Ammon's horn (tissue), 1 donor: ENCODE data around the gene APOL6.
"Not testable (repeated sequence)": the region's sequence is repeated elsewhere in the genome, so short reads cannot be mapped to it uniquely, and the experiment has no call there.

Experiments used
- DNase-seq: peaks from one replicate; pipeline ENCODE4 v3.0.0-alpha.2; 2016; ENCODE audit warnings: low spot score

APOL6 gene

GRCh38 chr22:35637254-35637653, 11.0 kb upstream of the APOL6 start:
- no peak for DNase-seq

GRCh38 chr22:35638001-35638400, 10.2 kb upstream of the APOL6 start:
- DNase-seq, result no peak

GRCh38 chr22:35638410-35638809, 9.8 kb upstream of the APOL6 start:
- DNase-seq, result peak; percentile 53

DNA sequence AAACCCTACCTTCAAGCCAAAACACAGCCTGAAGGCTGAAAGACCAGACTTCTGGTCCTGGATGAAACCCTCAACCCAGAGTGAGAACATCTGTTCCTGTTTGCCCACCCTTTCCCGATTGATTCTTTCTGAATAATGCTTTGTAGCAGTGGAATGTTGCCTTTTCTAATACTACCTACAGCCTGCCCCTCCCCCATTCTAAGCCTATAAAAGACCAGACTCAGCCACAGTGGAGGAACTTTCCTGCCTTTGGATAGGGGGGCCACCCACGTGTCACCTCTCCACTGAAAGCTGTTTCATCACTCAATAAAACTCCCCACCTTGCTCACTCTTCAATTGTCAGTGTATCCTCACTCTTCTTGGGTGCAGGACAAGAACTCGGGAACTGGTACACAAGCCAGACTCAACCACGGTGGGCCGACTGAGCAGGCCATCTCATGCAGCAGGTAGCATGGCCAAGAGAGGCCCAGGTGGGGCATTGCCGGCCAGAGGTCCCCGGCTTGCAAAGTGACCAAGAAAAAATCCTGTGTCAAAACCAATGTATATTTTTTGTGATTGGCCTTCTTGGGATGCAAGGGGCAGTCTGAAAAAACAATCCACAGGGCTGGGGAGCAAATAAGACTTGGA, 6.6 kb upstream of the APOL6 start:
- DNase-seq, result no peak

DNA sequence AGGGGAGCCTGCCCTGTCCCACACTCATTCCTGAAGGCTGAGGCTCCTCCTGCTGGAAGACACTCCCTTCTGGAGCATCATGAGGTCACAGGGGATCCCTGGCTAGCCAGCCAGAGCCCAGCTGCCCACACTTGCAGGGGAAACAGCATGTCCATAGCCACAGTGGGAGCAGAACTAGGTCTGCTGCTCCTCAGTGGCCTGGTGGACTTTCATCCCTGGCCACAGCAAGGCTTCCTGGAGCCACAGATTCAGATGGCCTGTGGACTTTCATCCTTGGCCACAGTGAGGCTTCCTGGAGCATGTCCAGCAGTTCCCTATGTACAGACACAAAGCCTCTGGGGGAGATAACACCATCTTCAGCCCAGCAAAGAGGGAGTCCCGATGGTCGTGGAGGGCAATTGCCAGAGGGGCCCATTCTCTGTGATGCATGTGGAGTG, 5.9 kb upstream of the APOL6 start:
- no peak for DNase-seq

DNA sequence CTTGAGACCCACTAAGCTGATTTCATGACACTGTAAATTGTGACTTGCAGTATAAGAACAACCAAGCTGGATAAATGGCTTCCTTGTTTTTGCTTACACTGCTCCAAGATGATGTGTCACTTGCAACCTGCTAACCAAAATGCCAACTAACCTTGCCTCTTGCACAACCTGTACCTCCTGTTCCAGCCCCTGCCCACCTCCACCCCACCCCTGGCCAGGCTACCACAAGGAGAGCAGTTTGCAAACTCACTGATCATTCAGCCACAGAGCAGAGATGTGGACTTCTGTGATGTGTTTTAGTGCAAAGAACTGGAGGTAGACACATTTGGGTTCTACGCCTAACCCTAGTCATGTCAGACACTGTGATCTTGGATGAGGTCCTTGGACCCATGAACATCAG, 4.3 kb upstream of the APOL6 start:
- no peak for DNase-seq

DNA sequence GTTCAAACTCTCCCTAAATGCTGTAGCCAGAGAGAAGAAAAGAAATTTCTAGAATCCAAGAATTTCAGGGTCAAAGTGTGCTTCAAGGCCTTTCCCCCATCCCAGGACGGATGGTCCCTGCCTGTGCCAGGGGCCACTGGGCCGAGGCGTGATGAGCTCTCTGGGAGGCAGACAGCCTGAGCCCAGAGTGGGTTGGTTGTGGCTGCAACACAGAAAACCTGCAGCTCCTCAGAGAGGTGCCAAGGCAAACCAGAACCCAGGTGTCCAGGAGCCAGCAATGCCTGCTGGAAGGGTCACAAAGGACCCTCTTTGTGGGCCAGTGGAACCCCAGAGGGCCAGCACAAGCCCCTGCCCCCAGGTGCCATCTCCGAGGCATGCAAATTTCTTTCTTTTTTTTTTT, 2.6 kb upstream of the APOL6 start:
- no peak for DNase-seq

- no peak for DNase-seq
Measured at GRCh38 chr22:35649026-35649553, 844 bp downstream of the APOL6 start.

DNA sequence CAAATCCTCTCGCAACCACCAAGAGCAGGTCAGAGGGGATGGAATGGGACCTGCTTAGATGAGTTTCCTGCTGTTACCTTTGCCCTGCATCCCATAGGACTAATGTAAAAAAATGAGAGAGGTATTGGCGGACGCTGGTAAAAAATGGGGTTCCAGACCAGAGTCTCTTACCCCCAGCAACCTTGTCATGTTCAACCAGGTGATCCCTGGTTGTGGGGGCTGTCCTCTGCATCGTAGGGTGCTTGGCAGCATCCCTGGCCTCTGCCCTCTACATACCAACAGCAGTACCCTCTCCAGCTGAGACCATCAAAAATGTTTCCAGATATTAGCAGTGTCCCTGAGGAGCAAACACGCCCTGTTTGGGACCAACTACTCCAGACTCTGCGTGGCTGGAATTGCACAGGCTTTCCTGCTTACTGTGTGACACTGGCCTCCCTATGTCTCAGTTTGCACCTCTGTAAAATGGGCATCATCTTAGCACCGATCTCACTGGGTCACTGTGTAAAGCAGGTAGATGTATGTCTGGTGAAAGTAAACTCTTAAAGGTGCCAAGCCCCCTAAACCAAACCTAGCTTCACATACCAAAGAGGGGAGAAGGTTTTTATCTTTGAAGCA, 1.5 kb downstream of the APOL6 start:
- no peak for DNase-seq

DNA sequence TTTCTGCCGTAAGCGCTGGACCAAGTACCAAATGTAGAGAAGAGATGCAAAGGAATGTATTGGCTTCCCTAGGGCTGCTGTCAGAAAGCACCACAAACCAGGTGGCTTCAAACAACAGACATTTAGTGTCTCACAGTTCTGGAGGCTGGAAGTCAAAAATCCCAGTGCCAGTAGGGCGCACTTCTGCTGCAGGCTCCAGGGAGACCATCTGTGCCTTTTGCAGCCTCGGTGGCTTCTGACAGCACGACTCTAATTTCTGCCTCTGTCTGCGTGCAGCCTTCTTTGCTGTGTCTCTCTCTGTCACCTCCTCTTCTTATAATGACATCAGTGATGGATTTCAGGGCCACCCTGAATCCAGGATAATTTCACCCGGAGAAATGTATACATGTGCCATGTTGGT, 2.8 kb downstream of the APOL6 start:
- DNase-seq, result no peak

DNA sequence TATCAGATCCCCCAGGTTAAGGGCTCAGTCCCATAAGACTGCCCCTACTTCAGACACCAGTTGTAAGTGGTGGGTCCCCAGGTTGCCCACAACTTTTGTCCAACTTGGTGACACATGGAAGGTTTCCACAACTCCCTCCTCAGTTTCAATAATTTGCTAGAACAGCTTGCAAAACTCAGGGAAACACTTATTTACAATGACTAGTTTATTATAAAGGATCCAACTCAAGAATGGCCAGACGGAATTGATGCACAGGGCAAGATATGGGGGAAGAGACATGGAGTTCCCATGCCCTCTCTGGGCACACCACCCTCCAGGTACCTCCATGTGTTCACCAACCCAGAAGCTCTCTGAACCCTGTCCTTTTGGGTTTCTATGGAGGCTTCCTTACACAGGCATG, 5.6 kb downstream of the APOL6 start:
- DNase-seq, result no peak

DNA sequence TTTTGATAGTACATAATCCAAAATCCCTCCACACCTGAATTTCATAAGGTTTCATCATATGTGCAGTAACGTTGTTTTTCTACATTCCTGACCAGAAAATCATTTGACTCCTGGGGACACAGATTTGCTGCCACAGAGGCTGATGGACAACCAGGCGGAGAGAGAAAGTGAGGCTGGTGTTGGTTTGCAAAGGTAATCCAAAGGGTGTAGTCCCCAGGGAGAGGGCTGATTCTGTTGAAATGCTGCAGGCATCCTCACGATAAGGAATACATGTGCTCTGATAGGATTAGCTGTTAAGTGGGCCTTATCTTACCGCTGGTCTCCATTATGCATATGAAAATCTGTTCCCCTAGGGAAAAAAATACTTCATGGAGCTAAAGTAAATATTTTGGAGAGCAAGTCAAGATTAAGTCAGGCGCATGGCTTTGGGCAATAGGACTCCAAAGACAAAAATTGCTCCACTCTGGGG, 8.1 kb downstream of the APOL6 start:
- DNase-seq, result no peak

GRCh38 chr22:35657571-35658312, 9.5 kb downstream of the APOL6 start:
- DNase-seq, result no peak

GRCh38 chr22:35660291-35661127, 12.3 kb downstream of the APOL6 start:
- no peak for DNase-seq

DNA sequence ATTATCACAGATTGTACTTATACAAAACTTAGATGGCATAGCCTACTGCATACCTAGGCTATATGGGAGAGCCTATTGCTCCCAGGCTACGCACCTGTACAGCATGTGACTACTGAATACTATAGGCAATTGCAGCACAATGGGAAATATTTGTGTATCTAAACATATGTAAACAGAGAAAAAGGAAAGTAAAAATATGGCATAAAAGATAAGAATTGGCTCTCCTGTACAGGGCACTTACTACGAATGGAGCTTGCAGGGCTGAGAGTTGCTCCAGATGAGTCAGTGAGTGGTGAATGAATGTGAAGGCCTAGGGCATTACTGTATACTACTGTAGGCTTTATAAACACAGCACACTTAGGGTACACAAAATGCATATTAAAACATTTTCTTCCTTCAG, 13.2 kb downstream of the APOL6 start:
- no peak for DNase-seq

DNA sequence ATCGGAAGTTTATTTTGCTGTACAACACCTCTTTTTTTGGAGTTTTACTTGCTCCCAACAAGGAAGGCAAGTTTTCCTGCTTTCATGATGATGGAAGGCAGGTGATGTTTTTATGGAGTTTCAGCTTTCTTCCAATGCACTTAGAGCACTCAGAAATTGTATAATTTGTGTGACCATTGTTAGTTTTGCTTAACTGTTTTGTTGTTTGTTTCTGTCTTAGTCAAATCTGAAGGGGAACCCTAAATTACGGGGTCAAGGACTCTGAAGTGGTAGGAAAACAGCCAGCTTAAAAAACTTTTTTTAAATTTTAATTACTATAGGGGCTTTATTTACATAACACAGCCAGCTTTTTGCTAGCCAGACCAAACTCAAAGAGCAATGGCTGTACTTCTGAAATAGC, 14.7 kb downstream of the APOL6 start:
- DNase-seq, result no peak

DNA sequence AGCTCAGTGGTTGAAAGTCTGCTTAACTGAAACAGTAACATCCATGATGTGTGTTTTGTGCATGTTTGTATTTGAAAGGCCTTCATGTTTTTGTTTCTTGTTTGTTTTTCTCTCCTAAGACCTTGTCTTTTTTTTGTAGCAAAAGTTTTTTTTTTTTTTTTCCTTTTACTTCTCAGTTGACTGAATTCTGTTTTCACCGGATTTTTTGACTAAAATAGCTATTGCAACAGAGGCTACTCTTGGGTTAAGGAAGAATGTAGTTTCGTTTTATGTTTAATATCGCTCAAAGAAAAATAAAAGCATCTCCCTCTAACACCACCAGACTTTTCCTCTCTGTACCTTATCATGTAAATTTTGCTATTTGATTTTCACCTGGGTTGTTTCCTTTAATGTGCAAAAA, 15.1 kb downstream of the APOL6 start:
- DNase-seq, result no peak

- no peak for DNase-seq
Measured at GRCh38 chr22:35664955-35665587, 16.8 kb downstream of the APOL6 start.

DNA sequence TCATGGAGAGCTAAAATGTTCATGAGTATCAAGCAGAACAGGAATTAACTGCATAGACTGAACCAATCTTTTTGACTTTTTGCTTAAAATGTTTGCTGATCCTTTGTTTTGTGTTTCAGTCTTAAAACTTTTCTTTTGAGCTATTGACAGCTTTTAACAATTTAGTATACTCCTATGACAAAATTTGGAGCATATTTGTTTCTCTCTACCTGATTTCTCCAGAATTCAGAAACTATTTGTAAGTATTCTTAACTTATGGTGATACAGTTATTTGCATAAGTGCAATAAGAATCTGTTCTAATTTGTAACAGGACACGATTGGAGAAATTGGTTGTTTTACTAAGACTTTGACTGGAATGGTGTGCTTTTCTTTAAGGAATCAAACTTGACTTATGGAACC, 18.5 kb downstream of the APOL6 start:
- not testable (repeated sequence) for DNase-seq

- no peak for DNase-seq
Measured at GRCh38 chr22:35674335-35674734, 26.1 kb downstream of the APOL6 start.

- not testable (repeated sequence) for DNase-seq
Measured at GRCh38 chr22:35676065-35676464, 27.8 kb downstream of the APOL6 start.
